ENCODE results near the gene MAPK9.
"Not testable (repeated sequence)": the region's sequence is repeated elsewhere in the genome, so short reads cannot be mapped to it uniquely, and the experiment has no call there.

Gene MAPK9

GRCh38 chr5:180222056-180222455 is 69.8 kb downstream of the MAPK9 start:
- DNase-seq, result no peak

DNA sequence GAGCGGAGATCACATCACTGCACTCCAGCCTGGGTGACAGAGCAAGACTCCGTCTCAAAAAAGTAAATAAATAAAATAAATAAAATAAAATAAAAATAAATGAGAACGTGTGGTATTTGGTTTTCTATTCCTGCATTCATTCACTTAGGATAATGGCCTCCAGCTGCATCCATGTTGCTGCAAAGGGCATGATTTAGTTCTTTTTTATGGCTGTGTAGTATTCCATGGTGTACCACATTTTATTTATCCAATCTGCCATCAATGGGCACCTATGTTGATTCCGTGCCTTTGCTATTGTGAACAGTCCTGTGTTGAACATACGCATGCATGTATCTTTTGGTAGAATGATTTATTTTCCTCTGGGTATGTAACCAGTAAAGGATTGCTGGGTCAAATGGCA is 74.1 kb downstream of the MAPK9 start:
- no peak for DNase-seq

- DNase-seq, result no peak
These were observed 75.2 kb downstream of the MAPK9 start for GRCh38 chr5:180216646-180217171.

- DNase-seq, result no peak
These were observed 75.9 kb downstream of the MAPK9 start for GRCh38 chr5:180215783-180216630.

- no peak for DNase-seq
These were observed 76.8 kb downstream of the MAPK9 start for GRCh38 chr5:180214870-180215770.

- DNase-seq, result no peak
These were observed 78.2 kb downstream of the MAPK9 start for GRCh38 chr5:180213657-180214207.

- DNase-seq, result no peak
These were observed 78.7 kb downstream of the MAPK9 start for GRCh38 chr5:180213256-180213600.

DNA sequence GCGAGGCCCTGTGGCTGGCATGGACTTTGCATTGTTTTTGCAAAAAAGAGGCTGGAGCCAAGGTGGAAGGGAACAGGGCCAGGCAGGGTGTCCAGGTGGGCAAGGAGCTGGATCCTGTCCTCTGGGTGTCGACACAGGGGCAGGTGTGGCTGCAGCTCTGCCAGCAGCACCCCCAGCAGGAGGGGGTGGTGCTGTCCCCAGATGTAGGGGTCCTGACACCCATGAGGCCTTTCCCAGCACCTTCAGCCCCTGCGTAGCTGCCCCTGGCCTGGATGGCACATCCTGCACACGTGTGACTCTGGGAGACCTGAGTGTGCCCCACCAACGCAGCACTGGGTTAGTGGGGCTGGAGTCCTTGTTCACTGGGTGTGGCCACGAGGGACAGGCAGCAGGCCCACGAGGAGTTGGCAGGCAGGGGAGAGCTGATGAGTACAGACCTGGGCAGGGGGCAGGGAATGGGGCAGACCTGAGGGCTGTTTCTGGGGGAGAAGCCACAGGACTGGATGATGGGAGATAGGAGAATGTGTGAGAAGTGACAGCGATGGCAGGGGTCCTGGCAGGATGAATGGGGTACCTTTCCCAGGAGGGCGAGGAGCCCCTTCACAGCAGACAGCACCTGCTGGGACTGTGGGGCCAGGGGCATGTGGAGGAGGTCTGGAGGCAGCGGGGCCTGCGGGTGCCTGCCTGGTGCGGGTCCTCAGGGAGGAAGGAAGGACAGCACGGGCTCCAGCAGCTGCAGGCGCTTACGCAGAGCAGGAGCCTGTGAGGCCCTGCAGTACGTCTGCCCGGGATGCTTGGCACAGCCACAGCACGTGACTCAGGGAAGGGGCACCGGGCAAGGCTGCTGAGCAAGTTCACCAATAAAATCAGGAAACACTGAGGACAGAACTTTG is 79.3 kb downstream of the MAPK9 start:
- DNase-seq, result no peak

DNA sequence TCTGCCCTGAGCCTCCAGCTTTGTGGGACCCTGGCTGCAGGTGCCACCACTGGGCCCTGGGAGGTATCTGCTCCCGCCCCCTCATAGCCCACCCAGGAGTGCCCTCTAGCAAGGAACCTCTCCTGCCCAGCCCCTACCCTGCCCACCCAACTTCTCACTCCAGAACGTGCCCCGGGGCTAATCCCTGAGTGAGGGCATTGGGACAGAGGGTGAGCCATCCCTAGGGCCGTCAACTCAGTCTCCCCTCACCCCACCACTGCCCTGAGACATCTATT is 80.2 kb downstream of the MAPK9 start:
- DNase-seq, result no peak

DNA sequence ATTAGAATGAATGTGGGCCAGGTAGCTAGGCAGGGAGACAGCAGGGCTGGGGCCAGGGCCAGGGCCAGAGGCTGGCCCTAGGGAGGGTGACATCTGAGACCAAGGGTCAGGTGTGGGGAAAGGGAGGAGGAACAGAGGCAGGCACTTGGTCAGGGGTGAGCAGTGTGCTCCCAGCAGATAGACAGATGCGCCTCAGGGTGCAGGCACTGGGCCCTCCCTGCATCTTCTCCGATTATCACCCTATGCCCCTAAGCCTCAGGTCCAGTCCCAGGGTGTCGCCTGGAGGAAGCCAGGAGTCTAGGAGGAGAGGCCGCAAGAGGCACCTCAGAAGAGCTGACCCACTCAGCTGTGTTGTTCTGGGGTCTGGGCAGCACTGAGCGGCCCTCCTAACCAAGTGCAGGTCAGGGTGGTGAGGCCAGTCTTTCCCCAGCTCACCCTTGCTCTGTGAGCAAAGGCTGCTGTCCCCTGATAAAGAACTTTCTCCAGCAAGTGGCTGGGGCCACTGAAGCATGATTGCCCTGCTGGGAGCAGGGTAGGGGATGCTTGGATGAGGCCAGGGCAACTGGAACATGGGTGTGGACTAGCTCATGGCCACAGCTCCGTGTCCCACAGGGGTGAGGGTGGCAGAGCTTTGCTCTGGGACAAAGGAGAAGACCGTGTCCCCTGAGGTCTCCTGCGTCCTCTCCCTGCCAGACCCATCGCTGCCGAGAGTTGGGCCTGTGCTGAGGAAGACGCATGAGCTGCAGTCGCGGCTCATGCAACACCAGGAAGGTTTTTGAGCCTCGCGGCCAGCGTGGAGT is 80.7 kb downstream of the MAPK9 start:
- DNase-seq, result no peak

DNA sequence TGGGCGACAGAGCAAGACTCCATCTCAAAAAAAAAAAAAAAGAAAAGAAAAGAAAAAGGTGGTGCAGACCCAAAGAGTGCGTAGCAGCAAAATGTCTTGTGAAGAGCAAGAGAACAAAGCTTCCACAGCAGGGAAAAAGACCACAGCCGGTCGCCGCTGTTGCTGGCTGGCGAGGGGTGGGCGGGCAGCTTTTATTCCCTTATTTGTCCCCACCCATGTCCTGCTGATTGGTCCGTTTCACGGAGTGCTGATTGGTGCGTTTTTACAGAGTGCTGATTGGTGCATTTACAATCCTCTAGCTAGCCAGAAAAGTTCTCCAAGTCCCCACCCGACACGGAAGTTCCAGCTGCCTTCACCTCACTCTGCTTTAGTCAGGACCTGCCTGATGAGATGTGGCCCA is 81.8 kb downstream of the MAPK9 start:
- not testable (repeated sequence) for DNase-seq

GRCh38 chr5:180209137-180209581 is 82.7 kb downstream of the MAPK9 start, which contains the start of gene RASGEF1C:
Gene RASGEF1C (minus strand): TSS chr5:180209211. CDS start chr5:180138052, 71,159 bp downstream.
- peak; percentile 41 to 42 for DNase-seq

GRCh38 chr5:180208435-180209081 is 83.3 kb downstream of the MAPK9 start:
- DNase-seq, result no peak

GRCh38 chr5:180208038-180208434 is 83.8 kb downstream of the MAPK9 start:
- DNase-seq, result no peak

DNA sequence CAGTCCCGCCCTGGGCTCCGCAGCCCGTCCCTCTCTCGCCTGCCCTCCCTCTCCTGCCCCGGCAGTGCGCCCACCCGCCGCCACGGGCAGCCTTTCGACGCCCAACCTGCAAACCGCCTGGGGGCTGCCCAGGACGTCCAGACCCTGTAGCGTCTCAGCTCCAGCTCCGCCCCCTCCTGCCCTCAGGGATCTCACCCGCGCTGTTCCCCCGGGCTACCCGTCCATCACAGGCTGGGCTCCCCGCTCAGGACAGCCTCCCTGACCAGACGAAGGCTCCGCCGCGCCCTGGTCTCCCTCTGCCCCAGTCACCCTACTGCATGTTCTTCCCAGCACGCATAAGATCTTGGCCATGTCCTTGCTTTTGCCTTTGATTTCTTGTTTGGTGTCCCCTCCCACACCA is 84.3 kb downstream of the MAPK9 start:
- DNase-seq, result no peak

- DNase-seq, result no peak
These were observed 84.9 kb downstream of the MAPK9 start for GRCh38 chr5:180206993-180207392.

GRCh38 chr5:180205916-180206315 is 86.0 kb downstream of the MAPK9 start:
- no peak for DNase-seq

GRCh38 chr5:180204276-180204819 is 87.5 kb downstream of the MAPK9 start:
- no peak for DNase-seq

DNA sequence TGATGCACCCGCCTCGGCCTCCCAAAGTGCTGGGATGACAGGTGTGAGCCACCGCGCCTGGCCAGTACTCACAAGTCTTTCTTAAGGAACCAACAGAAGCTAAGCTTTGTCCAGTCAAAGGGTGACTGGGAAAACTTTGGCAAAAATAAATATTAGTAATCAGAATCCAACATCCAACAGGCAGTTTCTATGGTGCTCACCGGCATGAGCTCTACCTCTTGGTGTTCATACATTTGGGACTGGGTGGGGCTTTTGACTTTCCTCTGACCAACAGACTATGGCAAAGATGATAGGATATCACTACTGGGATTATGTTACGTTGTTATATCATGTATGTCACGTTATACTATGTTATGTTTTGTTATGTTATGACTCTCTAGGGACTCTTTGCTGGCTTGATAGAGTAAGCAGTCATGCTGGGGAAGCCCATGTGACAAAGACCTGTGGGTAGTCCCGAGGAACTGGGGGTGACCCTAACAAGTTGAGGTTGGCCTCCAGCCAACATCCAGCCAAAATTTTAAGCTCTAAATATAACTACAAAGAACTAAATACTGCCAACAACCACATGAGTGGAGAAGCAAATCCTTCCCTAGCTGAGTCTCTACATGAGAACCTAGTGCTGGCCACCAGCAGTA is 88.8 kb downstream of the MAPK9 start:
- DNase-seq, result no peak

Measured in activated CD4-positive, alpha-beta T cell treated with anti-CD3 and anti-CD28 coated beads, Interleukin-2, amount 50 U/mL, for 4 hours (primary cell).